DOHH2 (cell line): ENCODE data around the gene DPP10.

ENCODE experiments used
- CTCF ChIP-seq: fragments of 200-600 bp; sonication (generic); IDR thresholded peaks from one replicate; pipeline ENCODE4 v1.5.1; 2014; ENCODE audit warnings: antibody characterized with exemption, mild to moderate bottlenecking, low read depth, low read length; ENCODE audit not compliant: poor library complexity, severe bottlenecking
- EZH2phosphoT487 ChIP-seq: fragments of 200-600 bp; sonication (generic); IDR thresholded peaks from 2 replicates; pipeline ENCODE4 v1.6.1; 2017; ENCODE audit warnings: borderline replicate concordance, mild to moderate bottlenecking, antibody characterized with exemption, low read length, moderate library complexity, mixed read lengths

GRCh38 chr2:115542331-115542730, 1099.9 kb downstream of the DPP10 start:
- TF ChIP-seq CTCF (no peak), EZH2phosphoT487 (no peak)
